HG03432 (cell line): ENCODE measurements around the gene LMX1A.

Source experiments
- ATAC-seq: cut with Tn5 transposase; IDR thresholded peaks from one replicate; pipeline ENCODE4 v1.9.1; 2021; ENCODE audit warnings: mild to moderate bottlenecking, moderate library complexity; ENCODE audit not compliant: unreplicated experiment

Gene LMX1A

DNA sequence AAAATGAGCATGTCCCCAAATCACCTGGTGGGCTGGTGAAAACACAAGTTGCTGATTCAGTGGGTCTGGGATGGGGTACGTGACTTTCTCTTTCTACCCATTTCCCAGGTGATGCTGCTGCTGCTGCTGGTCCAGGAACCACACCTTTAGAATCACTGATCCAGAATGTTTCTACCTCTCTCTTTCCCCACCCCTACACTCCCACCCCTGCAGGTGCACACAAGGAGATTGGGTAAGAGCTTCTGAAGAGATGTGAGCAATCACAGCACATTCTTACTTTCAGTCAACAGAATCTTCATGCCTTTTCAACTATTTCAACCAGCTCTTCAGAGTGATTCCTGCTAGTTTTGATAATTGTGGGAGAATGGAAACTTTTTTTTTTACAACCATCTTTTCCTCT, 130.9 kb downstream of the LMX1A start:
- ATAC-seq, result no peak

DNA sequence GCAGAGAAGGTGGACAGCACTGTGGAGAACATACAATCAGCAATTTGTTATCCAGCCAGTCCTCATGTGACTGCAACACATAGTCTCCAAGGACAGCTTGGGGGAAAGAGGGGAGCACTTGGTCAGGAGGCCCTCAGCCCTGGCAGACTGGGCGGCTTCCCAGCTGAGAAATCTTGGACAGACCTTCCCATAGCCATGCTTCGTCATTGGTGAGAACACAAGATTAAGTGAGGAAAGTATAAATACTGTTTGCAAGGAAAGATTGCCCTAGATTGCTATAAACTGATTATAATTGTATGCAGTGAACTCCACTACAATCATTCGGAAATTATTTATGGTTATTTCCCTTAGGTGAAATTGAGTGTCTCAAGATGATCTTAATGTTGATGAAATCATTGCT, 131.5 kb downstream of the LMX1A start:
- ATAC-seq, result no peak

DNA sequence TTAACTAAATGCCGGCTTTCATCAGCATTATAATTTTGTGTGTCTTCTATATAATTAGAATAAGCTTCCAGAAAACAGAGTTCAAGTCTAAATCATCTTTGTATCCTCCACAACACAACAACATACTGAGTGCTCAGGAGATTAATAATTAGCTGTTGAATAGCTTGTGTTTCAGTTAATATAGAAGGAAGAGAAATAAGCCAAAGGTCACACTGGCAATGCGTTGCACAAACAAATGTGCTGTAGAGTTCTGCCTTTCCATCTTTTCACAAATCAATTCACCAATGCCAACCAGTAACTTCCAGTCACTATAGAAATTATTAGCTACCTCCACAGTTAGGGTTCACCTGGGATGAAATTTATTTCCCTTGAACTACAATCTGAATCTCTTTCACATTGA, 132.0 kb downstream of the LMX1A start:
- ATAC-seq, result no peak

DNA sequence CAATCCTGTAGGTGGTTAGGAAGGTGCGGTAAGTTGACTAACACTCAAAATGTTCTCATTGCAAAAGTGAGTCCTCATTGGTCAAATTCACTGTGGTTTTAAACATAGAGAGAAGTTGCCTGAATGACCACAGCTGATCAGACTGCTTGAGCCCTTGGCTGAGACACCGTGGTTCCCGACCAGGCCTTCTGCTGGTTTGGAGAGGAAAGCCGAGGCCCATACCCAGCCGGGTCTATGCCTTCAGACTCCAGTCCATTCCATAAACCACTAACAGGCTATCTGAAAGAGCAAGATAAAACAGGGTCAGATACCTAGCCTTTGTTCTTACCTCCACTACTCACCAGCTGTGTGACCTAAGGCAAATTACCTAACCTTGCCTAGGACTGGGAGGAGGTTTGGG, 133.9 kb downstream of the LMX1A start:
- no peak for ATAC-seq

DNA sequence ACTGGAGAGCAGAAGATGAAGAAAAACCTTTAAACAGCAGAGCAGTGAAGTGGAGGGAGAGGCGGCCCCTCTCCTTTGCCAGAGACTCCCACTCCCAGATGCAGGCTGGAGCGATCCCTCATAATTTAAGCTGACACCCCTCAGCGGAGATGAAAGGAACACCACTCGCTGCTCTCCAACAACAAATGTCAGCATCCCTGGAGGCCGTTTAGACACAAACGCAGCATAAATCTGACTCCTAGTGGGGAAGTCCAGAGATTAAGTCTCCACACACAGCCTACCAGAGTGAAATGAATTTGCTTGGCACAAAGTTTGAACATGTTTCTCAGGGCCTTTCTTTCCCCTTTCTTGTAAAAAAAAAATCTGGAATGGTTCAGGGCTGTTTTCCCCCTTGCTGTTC, 137.8 kb downstream of the LMX1A start:
- ATAC-seq, result no peak

DNA sequence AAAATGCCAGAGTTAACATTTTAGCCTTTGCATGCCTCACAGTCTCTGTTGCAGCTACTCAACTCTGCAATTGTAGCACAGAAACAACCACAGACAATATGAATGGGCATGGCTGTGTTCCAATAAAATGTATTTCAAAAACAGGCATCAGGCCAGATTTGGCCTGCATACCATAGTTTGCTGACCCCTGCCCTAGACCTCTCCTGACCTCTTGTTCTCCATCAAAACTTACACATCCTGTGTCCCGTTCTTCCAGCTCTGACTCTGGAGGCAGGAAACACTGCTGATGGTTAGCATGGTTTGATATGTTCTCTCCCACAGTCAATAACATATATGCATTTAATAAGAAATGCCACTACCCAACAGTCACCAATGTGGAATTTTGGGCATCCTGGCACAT, 138.6 kb downstream of the LMX1A start:
- ATAC-seq, result no peak

DNA sequence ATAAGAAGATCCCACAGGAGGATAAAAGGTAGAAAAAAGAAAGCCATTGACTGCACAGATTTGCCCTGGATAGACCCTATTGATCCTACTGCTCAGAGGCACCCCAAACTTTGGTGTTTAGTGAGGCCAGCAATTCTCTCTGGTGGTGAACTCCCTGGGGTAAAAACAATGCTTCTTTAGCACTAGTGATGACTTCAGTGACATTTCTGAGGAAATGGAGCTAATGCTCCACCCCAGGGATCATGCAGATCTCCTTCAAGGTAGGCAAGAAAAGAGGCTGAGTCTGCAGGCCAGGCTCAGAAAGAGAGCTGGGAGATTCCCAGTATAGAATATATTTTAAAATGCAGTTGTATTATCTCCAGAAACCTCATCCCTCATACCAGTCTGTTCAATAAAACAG, 140.3 kb downstream of the LMX1A start:
- no peak for ATAC-seq

DNA sequence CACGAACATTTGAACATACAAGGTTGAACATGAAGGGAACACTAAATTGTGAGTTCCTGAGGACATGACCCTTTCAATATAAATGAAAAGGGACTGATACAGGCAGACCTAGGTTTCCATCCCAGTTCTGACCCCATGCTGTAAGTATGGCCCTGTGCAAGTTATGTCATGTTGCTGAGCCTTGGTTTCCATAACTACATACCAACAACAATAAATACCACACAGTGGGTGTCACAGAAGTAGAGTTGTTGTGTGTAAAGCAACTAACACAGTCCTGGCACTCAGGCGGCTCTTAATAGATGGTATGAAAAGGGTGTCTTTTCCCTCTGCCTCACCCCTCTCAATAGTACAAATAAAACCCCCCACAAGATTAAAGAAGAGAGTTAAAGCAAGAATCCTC, 140.8 kb downstream of the LMX1A start:
- no peak for ATAC-seq

DNA sequence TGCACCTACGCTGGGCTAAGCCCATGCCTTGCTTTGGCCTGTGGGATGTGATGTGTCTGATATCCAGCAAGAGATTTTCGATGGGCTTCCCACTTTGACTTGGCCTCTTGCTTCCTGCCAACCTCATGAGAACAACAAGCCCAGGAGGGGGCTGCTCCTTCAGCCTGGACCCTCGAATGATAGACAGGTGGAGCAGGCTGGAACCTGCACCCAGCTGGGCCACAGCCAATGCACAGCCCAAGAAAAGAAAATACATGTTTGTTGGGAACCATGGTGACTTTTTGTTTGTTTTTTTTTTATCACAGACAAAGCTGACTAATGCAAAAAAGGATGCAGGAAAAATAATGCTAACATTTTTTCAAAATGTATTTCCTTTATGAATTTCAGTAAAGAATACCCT, 144.3 kb downstream of the LMX1A start:
- no peak for ATAC-seq

DNA sequence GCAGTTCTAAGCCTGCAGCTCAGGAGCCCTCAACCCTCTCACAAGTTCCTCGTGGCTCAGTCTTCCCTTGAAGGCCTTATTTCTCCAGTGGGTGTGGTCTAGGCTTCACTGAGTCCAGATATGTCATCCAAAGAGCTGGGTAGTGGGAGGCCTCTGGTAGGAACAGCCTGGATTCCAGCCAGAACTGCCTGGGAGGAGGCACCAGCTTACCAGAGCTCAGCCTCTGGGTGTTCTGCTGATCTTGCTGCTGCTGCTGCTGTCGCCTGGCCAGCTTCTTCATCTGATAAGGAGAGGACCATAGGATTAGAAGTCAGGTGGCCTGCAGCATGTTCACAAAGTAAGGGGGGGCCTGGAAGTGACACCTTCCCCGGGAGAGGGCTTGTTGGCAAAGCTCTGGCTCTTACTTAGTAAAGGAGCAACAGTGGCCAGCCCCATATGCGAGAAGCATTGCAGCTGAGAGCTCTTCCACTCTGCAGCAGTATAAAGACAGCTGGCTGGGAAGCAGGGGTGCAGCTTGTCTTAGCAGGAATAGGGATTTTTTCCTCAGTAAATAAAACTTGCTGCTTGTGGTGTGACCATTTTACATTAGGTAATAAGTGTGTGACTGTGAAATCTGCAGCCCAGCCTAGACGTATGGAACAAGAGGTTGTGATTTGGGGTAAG, 148.5 kb downstream of the LMX1A start:
- ATAC-seq, result no peak

DNA sequence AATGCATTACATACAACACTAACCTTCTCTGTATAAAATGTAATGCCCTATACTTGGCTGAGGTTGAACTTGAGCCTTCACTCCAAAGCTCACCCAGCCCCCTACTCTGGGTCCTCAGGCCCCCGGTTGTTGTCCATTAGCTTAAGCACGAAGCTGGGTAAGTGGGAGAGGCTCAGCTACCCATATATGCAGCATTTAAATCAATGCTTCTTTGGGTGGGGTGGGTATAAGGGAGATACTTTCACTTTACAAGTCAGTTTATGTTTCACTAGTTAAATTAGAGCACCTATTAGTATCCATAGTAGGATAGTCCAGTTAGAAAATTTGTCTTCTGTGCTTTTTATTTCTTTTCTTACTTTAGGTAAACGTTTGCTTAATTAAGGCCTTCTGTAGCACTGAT, 151.4 kb downstream of the LMX1A start:
- ATAC-seq, result no peak

DNA sequence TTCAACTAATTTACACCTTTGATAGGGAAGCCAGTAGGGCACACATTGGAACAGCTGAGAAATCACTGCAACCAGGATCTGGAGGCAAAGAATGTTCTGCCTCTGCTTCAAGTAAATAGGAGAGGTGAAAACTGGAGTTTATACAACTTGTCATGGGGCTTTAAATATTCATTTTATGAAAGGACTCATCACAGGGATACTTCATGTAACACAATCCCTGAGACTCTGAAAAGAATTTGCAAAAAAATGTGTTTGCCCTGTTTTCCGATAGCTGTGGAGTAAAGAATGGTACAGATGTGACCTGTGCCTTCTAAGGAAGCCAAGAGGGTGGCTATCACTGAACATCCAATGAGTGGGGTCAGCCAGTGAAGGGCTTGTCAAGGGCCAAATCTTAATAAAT, 152.0 kb downstream of the LMX1A start:
- no peak for ATAC-seq

DNA sequence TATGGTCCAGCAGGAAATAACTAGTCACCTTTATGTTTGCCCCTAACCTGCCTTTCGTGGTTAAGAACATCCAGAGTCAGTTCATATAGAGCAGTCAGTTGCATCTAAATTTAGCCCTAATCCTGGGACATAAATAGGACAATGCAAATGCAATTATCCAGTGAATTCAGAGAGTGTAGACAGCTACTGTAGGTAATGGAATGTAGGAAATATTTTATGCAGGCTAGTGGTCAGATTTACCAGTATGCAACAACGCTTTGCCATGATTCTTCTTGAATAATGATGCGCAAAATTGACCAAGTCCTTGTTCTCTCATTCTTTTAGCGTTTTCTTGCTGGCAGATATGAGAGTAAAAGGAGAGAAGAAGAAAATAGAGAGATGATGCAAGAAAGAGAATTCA, 165.4 kb downstream of the LMX1A start:
- no peak for ATAC-seq

DNA sequence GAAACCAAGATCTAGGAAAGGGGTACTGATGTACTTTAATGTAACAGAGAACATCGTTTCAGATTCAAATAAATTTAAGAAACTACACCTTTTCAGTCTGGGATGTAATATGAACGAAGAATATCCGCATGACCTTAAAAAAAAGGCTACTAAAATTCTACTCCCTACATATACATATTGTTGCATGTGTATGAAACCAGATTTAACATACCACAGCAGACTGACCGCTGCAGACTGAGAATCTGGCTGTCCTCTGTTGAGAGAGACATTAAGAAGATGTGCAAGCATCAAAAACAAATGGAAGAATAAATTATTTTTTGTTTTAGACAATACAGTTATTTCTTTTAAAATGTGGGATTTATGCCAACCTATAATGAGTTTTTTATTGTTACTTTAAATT, 166.6 kb downstream of the LMX1A start:
- ATAC-seq, result no peak

DNA sequence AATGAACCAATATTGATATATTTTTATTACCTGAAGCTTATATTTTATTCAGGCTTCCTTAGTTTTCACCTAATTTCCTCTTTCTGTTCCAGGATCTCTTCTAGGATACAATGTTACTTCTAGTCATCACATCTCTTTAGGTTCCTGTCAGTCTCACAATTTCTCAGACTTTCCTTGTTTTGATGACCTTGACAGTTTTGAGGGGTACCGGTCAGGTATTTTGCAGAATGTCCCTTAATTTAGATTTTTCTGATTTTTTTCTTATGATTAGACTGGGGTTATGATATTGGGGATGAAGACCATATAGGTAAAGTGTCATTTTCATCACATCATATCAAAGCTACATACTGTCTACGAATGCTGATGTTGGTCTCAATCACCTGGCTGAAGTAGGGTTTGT, 167.5 kb downstream of the LMX1A start:
- no peak for ATAC-seq

DNA sequence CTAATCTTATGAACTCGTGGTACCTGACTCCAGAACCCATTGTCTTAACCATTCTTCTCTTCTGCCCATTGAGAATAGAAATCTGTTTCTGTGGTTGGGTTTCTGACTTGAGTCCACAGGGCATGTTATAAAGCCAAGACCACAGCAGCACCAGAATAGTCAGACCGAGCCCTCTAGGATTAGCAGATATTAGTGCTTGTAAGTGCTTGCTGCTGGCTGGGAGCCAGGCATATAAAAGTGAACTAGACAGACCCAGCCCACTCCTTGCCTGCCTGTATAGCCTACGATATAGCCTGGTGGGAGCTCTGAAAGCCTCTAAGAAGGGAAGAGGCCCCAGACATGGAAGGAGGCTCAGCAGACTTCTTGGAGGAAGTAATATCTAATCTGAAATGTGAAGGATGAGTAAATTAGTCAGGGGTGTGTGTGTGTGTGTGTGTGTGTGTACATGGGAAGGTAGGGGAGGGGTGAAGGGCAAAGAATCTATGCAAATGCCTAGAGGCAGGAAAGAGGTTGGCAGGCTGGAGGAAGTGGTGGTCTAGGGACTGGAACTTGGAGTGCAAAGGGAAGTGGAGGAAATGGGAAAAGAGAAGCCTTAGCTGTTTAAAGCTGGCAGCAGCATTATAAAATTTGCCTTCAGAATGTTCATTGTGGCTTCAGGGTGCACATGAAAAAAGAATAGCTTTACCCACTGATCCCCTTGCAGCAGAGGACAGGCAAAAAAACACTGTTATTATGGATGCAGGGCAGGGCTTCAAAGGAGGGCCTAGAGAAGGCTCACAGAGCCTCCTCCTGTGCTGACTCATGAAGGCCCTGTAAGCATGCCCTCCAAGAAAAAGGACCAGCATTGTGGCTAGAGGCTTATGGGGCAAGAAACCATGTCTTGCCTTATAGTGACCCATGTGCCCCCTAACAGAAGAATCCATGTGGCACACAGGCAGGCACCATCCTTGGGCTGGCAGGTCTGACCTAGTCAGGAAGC, 169.2 kb downstream of the LMX1A start:
- ATAC-seq, result no peak

DNA sequence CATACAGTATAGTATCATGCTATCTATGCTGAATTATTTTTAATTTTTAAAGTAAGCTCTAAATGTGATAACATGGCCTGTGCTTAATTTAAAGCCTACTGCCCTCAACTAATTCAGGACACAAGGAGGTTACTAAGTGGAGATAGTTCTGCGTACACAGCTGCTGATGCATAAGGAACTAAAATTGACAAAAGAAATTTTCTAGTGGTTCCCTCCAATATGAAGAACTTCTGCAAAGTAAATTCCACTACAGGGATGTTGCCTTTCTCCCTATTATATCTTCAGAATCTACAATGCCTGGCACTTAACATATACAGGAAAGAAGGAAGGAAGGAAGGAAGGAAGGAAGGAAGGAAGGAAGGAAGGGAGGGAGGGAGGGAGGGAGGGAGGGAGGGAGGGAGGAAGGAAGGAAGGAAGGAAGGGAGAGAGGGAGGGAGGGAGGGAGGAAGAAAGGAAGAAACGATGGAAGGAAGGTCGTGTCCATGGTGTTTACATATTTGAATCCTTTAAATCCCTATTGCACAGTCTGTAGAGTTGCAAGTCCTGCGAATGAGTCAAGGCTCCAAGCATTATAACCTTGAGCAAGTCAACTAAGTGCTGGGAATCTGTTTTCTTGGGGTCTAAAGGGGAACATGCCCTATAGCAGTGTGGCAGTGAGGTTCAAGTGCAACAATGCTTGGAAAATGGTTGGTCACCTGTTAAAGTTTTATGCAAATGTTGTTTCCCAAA, 171.2 kb downstream of the LMX1A start:
- ATAC-seq, result no peak

DNA sequence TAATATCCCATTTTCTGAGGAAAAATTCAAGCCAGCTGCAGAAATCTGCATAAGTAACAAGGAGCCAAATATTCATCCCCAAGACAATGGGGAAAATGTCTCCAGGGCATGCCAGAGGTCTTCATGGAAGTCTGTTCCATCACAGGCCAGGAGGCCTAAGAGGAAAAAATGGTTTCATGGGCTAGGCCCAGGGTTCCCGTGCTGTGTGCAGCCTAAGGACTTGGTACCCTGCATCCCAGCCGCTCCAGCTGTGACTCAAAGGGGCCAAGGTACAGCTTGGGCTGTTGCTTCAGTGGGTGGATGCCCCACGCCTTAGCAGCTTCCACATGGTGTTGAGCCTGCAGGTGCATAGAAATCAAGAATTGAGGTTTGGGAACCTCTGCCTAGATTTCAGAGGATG, 173.5 kb downstream of the LMX1A start:
- no peak for ATAC-seq

DNA sequence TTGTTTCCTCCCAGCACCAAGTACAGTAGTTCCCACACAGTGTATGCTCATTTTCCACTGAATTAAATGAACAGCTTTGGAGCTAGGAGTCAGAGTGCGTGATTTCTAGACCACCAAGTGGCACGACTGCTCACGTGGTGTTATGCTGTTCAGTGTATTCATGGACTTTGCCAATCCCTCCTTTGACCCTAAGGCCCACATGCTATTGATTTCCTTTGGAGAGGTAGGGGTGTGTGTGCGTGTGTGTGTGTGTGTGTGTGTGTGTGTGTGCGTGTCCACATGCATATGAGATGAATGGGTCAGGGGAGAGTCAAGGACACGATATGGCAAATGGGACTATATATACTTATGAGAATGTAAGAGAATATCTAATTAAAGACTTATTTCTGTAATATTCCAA, 177.2 kb downstream of the LMX1A start:
- ATAC-seq, result no peak

DNA sequence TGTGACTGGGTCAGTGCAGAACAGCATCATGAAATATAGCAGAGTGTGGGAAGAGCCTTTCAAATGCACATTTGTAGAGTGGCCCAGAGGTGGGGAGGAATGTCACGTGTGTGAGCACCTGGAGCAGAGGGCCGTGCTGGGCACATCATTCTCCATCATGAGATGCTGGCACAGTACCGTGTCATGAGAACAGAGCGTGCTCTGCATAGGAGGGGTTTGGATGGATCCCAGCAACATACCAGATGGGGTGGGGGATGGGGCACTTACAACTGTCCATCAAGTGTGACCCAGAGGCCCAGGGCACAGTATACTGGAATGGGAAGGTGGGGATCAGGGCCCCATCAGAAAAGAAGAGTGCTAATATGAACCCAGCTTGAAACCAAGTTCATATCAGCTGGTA, 182.0 kb downstream of the LMX1A start:
- no peak for ATAC-seq

DNA sequence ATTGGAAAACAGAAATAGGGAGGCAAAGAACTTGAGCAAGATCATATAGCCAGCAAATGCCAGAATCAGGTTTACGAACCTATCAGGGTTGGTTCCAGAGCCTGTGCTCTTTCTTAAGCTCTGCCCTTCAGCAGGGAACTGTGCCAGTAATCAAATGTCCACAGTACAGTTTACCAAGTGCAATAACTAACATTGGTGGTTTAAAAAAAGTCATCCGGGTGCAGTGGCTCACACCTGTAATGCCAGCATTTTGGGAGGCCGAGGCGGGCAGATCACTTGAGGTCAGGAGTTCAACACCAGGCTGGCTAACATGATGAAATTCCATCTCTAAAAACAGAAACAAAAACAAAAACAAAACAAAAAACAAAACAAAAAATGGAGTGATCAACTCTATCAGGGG, 182.7 kb downstream of the LMX1A start:
- no peak for ATAC-seq

DNA sequence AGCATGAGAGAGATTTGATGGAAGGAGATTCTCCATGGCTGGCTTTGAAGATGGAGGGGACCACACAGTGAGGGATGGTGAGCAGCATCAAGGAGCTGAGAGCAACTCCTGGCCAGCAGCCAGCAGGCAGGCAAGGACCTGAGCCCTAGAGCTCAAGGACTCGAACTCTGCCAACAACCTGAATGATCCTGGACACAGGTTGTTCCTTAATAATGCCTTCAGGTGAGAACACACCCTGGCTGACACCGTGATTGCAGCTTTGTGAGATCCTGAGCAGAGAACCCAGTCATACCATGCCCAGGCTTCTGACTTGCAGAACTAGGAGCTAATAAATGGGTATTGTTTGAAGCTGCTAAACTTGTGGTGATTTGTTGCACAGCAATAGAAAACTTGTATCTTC, 183.1 kb downstream of the LMX1A start:
- no peak for ATAC-seq
